ENCODE results near the gene DRAXIN. TPM values are rescaled to one million over a fixed set of nuclear protein-coding genes. Genes with fewer than 3 reads are reported as not detected.

The DRAXIN gene
- total RNA-seq, 5 donors from 2014 or later (not counting 1 experiment from before 2014, with no cell fraction given): 0.18 to 2.0 (median 0.23) TPM

DNA sequence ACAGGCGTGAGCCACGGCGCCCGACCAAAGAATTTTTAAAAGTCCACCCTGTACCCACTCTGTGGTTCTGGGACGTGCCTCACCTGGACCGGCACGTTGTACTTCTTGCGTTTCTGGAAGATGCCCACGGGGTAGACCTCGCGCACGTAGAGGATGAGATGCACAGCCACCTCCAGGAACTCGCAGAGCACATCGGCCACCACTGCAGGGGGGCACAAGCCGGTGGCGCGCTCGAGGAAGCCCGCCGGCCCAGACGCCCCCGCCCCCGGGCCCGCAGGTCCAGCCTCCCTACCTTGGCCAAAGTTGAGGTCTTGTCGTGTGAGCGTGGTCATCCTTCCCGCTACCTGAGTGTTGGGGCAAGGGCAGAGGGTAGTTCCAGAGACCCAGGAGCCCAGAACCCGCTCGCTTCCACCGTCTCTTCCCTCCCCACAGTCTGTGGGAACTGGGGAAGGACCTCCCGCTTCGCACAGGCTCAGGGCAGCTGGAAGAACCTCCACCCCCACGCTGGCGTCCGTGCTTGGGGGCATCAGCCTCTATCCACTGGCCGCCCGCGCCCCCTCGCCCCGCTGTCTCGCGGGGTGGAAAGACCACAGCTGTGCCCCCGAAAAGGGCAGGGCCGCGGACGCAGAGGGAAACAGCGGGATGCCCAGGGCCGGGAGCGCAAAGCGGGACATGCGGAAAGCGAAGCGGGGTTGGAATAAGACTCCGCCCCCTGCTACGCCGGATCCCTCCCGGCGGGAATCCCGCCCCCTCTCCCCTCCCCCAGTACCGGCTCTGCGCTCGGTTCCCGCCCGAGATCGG is 11.0 kb upstream of the DRAXIN start:
- DNase-seq (peak in 2 of 35 experiments; percentile 9 to 24), ATAC-seq (replicated peaks in 1 of 4) (peak in 3 of 4 experiments; percentile 10 to 15 (median 10))
- Mint-ChIP-seq H3K9me3 (no peaks in the 10 kb centered on the region), H3K27ac (peak overlapping the region in 1 of 2 donors; percentile 44), H3K4me3 (peak overlapping the region; percentile 80 to 85 (median 82)), H3K36me3 (peaks cover 6% of the 10 kb centered on the region), H3K27me3 (peaks cover 0 to 2% of the 10 kb centered on the region in 2 donors), H3K4me1 (peaks cover 18 to 23% (median 19%) of the 10 kb centered on the region in 3 donors)
- Histone ChIP-seq H3K4me3 (ENCODE audit: control insufficient read depth in 1 of 2, extremely low read depth in 1 of 2, low read length in 1 of 2) (peak overlapping the region; percentile 78 to 97), H3K27ac (ENCODE audit: low read length) (peak overlapping the region; percentile 42), H3K9me3 (no peaks in the 10 kb centered on the region), H3K27me3 (replicated peaks in 1 of 2; ENCODE audit: control insufficient read depth in 2 of 2, extremely low read depth in 1 of 2, insufficient read depth in 2 of 2, low read length in 1 of 2) (peaks cover 0 to 13% of the 10 kb centered on the region in 2 experiments), H3K36me3 (ENCODE audit: control insufficient read depth in 2 of 2, extremely low read depth in 1 of 2, insufficient read depth in 1 of 2, low read length in 1 of 2) (peaks cover 5 to 13% of the 10 kb centered on the region in 2 donors), H3K4me1 (ENCODE audit: control insufficient read depth in 1 of 2, extremely low read depth in 1 of 2, insufficient read depth in 2 of 2, low read length in 2 of 2) (peaks cover 2 to 24% of the 10 kb centered on the region in 2 experiments)
- ChIA-PET CTCF (no interaction called here), POLR2A (no interaction called here)
- WGBS (ENCODE audit: insufficient coverage): 14% methylated on average over 46 of the region's 65 CpGs

DNA sequence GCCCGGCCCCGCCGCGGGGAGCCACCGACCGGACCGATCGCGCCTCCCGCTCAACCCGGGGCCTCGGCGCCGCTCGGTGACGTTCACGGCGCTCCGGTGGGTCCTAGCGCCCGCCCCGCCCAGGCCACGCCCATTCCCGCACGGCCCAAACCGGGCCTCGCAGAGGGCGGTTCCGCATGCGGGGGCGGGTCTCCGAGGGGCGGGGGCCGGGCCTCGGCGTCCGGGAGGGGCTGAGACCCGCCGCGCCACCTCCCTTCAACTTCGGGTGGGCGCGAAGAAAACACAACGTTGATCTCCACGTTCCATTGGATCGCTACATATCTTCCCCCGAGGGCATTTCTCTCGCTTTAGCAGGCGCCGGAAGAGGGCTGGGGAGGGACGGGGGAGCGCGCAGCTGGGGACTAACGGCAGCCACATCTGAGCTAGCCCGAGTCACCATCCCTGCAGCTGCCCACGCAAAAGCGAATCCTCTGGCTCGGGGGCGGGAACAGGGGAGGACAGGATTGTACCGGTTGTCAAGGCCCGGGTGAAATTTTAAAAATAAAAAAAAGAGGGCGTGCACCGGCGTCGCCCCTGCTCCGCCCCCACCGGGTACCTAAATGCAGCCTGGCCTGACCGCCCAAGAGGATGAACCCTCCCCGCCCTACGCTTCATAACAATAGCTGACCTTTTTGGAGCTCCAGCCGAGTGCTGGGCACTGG is 10.3 kb upstream of the DRAXIN start, which contains the start of gene MAD2L2:
Gene MAD2L2 (minus strand): TSS at position 78 of the 701 bp plus-strand sequence. CDS start 547 bp downstream, outside the sequence.
- H3K9me3 ChIP-seq: no peaks in the 10 kb centered on the region
- Mint-ChIP-seq H3K9me3 (no peaks in the 10 kb centered on the region), H3K27me3 (peaks cover 2 to 6% of the 10 kb centered on the region in 2 donors), H3K4me3 (peak within 1 kb of the TSS; percentile 85 to 94 (median 87)), H3K36me3 (no peaks in the 10 kb centered on the region), H3K4me1 (peaks cover 18 to 23% (median 19%) of the 10 kb centered on the region in 3 donors), H3K27ac (peak within 1 kb of the TSS; percentile 86 to 88)
- WGBS (ENCODE audit: insufficient coverage): 0% methylated on average over 70 of the region's 71 CpGs
- peak; percentile 89 to 94 (median 92) for ATAC-seq (replicated peaks in 1 of 4)
- H3K27me3 ChIP-seq (replicated peaks in 1 of 2; ENCODE audit: control insufficient read depth in 2 of 2, extremely low read depth in 1 of 2, insufficient read depth in 2 of 2, low read length in 1 of 2): peaks cover 0 to 17% of the 10 kb centered on the region in 2 experiments
- ChIA-PET POLR2A (no interaction called here), CTCF (interaction anchor here in 1 of 2 donors (1.0 to 1.2 kb wide), 2 partner anchors 17 to 38 kb away, joined by 3 to 10 read pairs; partner anchors contain the start of gene FBXO6)
- peak within 1 kb of the TSS; percentile 78 to 97 for H3K4me3 ChIP-seq (ENCODE audit: control insufficient read depth in 1 of 2, extremely low read depth in 1 of 2, low read length in 1 of 2)
- H3K27ac ChIP-seq (ENCODE audit: low read length): peak within 1 kb of the TSS; percentile 58
- H3K4me1 ChIP-seq (ENCODE audit: control insufficient read depth in 1 of 2, extremely low read depth in 1 of 2, insufficient read depth in 2 of 2, low read length in 2 of 2): peaks cover 2 to 24% of the 10 kb centered on the region in 2 experiments
- peak; percentile 70 to 94 (median 85) for DNase-seq
- peaks cover 5% of the 10 kb centered on the region in 2 donors for H3K36me3 ChIP-seq (ENCODE audit: control insufficient read depth in 2 of 2, extremely low read depth in 1 of 2, insufficient read depth in 1 of 2, low read length in 1 of 2)

DNA sequence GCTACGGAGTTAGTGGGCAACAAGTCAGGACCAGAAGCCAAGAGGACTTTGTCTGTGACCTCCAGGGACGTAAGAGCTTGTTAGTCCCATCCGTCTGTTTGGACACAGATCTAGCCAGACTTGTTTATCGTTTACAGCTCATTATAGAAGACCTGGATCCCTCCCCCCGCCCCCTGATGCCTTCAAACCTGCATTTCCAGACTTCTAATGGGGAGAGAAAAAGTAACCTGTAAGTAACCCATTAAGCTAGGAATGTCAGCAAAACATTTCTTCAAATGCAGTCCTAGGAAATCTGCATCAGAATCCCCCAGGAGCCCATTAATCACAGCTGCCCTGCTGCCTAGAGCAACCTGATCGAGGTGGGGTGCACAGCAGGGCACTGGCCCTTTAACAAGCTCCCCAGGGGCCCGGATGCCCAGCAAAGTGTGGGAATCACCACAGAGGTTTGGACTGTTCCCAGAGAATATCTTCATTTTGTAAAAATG is 9.2 kb upstream of the DRAXIN start:
- Mint-ChIP-seq H3K9me3 (no peaks in the 10 kb centered on the region), H3K4me1 (peaks cover 18 to 23% (median 19%) of the 10 kb centered on the region in 3 donors), H3K27ac (no peak overlapping the region), H3K36me3 (no peaks in the 10 kb centered on the region), H3K4me3 (peak overlapping the region; percentile 85 to 94 (median 87)), H3K27me3 (peaks cover 3 to 6% of the 10 kb centered on the region in 2 donors)
- H3K4me3 ChIP-seq (ENCODE audit: control insufficient read depth in 1 of 2, extremely low read depth in 1 of 2, low read length in 1 of 2): no peak overlapping the region
- DNase-seq (no peak), ATAC-seq (replicated peaks in 1 of 4) (no peak)
- peaks cover 0 to 24% of the 10 kb centered on the region in 2 experiments for H3K27me3 ChIP-seq (replicated peaks in 1 of 2; ENCODE audit: control insufficient read depth in 2 of 2, extremely low read depth in 1 of 2, insufficient read depth in 2 of 2, low read length in 1 of 2)
- no peaks in the 10 kb centered on the region for H3K9me3 ChIP-seq
- no peaks in the 10 kb centered on the region for H3K36me3 ChIP-seq (ENCODE audit: control insufficient read depth in 2 of 2, extremely low read depth in 1 of 2, insufficient read depth in 1 of 2, low read length in 1 of 2)
- H3K27ac ChIP-seq (ENCODE audit: low read length): no peak overlapping the region
- peaks cover 2 to 24% of the 10 kb centered on the region in 2 experiments for H3K4me1 ChIP-seq (ENCODE audit: control insufficient read depth in 1 of 2, extremely low read depth in 1 of 2, insufficient read depth in 2 of 2, low read length in 2 of 2)
- ChIA-PET CTCF (interaction anchor here in 1 of 2 donors (0.5 to 1.2 kb wide), 3 partner anchors 18 to 39 kb away, joined by 3 read pairs; partner anchors contain the start of gene FBXO6), POLR2A (interaction anchor here in 1 of 2 donors (0.5 kb wide), 1 partner anchor 17 kb away, joined by 6 read pairs; no protein-coding TSS in a partner anchor)
- WGBS (ENCODE audit: insufficient coverage): 84% methylated on average over 4 of the region's 7 CpGs

DNA sequence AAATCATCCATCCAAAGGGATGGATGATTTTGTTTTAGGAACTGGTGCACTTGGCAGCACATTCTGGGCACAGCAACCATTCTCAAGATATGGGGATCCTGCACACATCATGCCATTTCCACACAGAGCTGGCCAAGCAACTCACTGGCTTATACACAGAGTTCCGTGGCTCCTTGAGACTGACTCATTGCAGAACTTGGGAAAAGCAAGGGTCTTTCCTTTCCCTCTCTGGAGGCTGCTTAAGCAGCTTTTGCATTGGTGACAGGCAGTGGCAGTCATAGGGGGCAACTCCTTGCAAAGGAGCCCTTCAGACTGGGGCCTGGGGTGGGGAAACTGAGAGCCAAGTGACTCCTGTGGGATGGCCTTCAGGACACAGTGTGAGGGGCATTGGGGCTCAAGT is 8.7 kb upstream of the DRAXIN start:
- no peak overlapping the region for H3K27ac ChIP-seq (ENCODE audit: low read length)
- ChIA-PET POLR2A (interaction anchor here in 1 of 2 donors (0.7 kb wide), 1 partner anchor 63 kb away, joined by 9 read pairs; no protein-coding TSS in a partner anchor), CTCF (interaction anchor here in 1 of 2 donors (0.5 kb wide), 1 partner anchor 19 kb away, joined by 3 read pairs; the partner anchor contains the start of gene FBXO6)
- H3K4me3 ChIP-seq (ENCODE audit: control insufficient read depth in 1 of 2, extremely low read depth in 1 of 2, low read length in 1 of 2): no peak overlapping the region
- H3K36me3 ChIP-seq (ENCODE audit: control insufficient read depth in 2 of 2, extremely low read depth in 1 of 2, insufficient read depth in 1 of 2, low read length in 1 of 2): no peaks in the 10 kb centered on the region
- Mint-ChIP-seq H3K27me3 (peaks cover 7 to 10% of the 10 kb centered on the region in 2 donors), H3K9me3 (no peaks in the 10 kb centered on the region), H3K4me3 (no peak overlapping the region), H3K27ac (no peak overlapping the region), H3K36me3 (no peaks in the 10 kb centered on the region), H3K4me1 (peaks cover 18 to 23% (median 19%) of the 10 kb centered on the region in 3 donors)
- ATAC-seq (replicated peaks in 1 of 4) (no peak), DNase-seq (no peak)
- H3K27me3 ChIP-seq (replicated peaks in 1 of 2; ENCODE audit: control insufficient read depth in 2 of 2, extremely low read depth in 1 of 2, insufficient read depth in 2 of 2, low read length in 1 of 2): peaks cover 0 to 27% of the 10 kb centered on the region in 2 experiments
- peaks cover 2 to 24% of the 10 kb centered on the region in 2 experiments for H3K4me1 ChIP-seq (ENCODE audit: control insufficient read depth in 1 of 2, extremely low read depth in 1 of 2, insufficient read depth in 2 of 2, low read length in 2 of 2)
- H3K9me3 ChIP-seq: no peaks in the 10 kb centered on the region
- 90% methylated on average over 1 of the region's 1 CpG for WGBS (ENCODE audit: insufficient coverage)

DNA sequence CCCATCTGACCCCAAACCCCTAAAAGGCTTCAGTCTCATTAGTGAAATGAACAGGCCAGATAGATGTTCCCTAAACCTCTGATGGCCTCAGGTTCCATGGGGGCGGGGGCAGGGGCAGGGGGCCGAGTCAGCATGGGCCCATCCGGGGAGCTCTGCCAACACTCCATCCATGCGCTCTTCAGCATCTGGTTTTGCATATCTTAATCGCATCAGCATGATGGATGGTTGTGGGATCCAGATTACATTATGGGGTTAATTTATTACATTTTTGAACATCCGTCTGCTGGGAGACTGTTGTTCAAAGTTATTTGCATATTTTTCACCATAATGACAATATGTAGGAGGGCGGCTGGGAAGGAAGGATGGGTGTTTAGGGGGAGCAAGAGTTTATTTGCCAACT is 7.4 kb upstream of the DRAXIN start:
- Mint-ChIP-seq H3K4me3 (no peak overlapping the region), H3K36me3 (no peaks in the 10 kb centered on the region), H3K9me3 (no peaks in the 10 kb centered on the region), H3K27ac (no peak overlapping the region), H3K4me1 (peaks cover 9 to 17% (median 13%) of the 10 kb centered on the region in 3 donors), H3K27me3 (peaks cover 15 to 23% of the 10 kb centered on the region in 2 donors)
- Histone ChIP-seq H3K36me3 (ENCODE audit: control insufficient read depth in 2 of 2, extremely low read depth in 1 of 2, insufficient read depth in 1 of 2, low read length in 1 of 2) (no peaks in the 10 kb centered on the region), H3K4me3 (ENCODE audit: control insufficient read depth in 1 of 2, extremely low read depth in 1 of 2, low read length in 1 of 2) (no peak overlapping the region), H3K9me3 (no peaks in the 10 kb centered on the region), H3K27me3 (replicated peaks in 1 of 2; ENCODE audit: control insufficient read depth in 2 of 2, extremely low read depth in 1 of 2, insufficient read depth in 2 of 2, low read length in 1 of 2) (peaks cover 0 to 37% of the 10 kb centered on the region in 2 experiments), H3K4me1 (ENCODE audit: control insufficient read depth in 1 of 2, extremely low read depth in 1 of 2, insufficient read depth in 2 of 2, low read length in 2 of 2) (peaks cover 2 to 24% of the 10 kb centered on the region in 2 experiments), H3K27ac (ENCODE audit: low read length) (no peak overlapping the region)
- 91% methylated on average over 4 of the region's 7 CpGs for whole genome bisulfite sequencing (ENCODE audit: insufficient coverage)
- ChIA-PET POLR2A (no interaction called here), CTCF (no interaction called here)
- ATAC-seq (replicated peaks in 1 of 4): no peak
- DNase-seq: no peak
